WTC11 (cell line): ENCODE results near the gene TMEM108.

Experiments
- CREM ChIP-seq: sonication (generic); formaldehyde crosslinking; IDR thresholded peaks from 2 replicates; pipeline ENCODE4 v1.8.1; 2022; ENCODE audit warnings: mild to moderate bottlenecking, missing genetic modification reagents, moderate library complexity
- JUN ChIP-seq: sonication (generic); formaldehyde crosslinking; IDR thresholded peaks from 2 replicates; pipeline ENCODE4 v1.8.0; 2023; ENCODE audit warnings: mild to moderate bottlenecking, missing genetic modification reagents
- KAT7 ChIP-seq: sonication (generic); formaldehyde crosslinking; IDR thresholded peaks from 2 replicates; pipeline ENCODE4 v1.8.1; 2023; ENCODE audit warnings: missing genetic modification reagents, mild to moderate bottlenecking, borderline replicate concordance
- NFYB ChIP-seq: sonication (generic); formaldehyde crosslinking; conservative IDR thresholded peaks from 2 replicates; pipeline ENCODE4 v1.8.0; 2022; ENCODE audit warnings: low read depth, missing genetic modification reagents
- NR2C2 ChIP-seq: sonication (generic); formaldehyde crosslinking; IDR thresholded peaks from 2 replicates; pipeline ENCODE4 v1.8.0; 2022; ENCODE audit warnings: mild to moderate bottlenecking, missing genetic modification reagents
- SP1 ChIP-seq: sonication (generic); formaldehyde crosslinking; conservative IDR thresholded peaks from 2 replicates; pipeline ENCODE4 v1.8.1; 2022; ENCODE audit warnings: missing genetic modification reagents
- ZNF138 ChIP-seq: sonication (generic); formaldehyde crosslinking; conservative IDR thresholded peaks from 2 replicates; pipeline ENCODE4 v1.8.1; 2022; ENCODE audit warnings: mild to moderate bottlenecking, moderate library complexity, missing genetic modification reagents
- ZNF317 ChIP-seq: sonication (generic); formaldehyde crosslinking; IDR thresholded peaks from 2 replicates; pipeline ENCODE4 v1.8.1; 2023; ENCODE audit warnings: low read depth, mild to moderate bottlenecking, moderate library complexity, missing genetic modification reagents, borderline replicate concordance
- TF ChIP-seq, protein P1 (sequence below): fragments of 200-600 bp; IDR thresholded peaks from 2 replicates; pipeline ENCODE4 v1.8.0; 2022; ENCODE audit warnings: antibody characterized with exemption
- TF ChIP-seq, protein P2 (sequence below): sonication (generic); formaldehyde crosslinking; IDR thresholded peaks from 2 replicates; pipeline ENCODE4 v1.8.1; 2022; ENCODE audit warnings: low read depth, missing genetic modification reagents, borderline replicate concordance

DNA sequence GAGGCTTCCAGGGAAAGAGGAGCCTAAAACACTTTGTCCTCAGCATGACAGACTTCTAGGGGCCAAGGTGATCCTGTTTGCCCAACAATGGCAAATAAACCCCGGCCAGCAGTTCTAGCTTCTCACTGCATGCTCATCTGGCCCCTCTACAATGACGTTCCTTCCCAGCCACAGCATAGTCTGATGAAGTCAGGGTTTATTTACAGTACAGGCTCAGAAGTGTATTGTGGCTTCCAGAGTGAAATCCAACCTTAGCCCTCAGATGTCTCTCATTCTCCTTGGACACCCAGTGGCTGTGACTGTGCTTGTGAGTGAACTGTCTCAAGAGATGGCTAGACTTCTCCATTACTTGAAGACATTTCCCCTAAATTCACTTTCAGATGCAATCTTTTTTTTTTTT, 402.5 kb downstream of the TMEM108 start:
- no peak for TF ChIP-seq SP1 (CRISPR knock-in tag)
- TF ChIP-seq, protein P1, sequence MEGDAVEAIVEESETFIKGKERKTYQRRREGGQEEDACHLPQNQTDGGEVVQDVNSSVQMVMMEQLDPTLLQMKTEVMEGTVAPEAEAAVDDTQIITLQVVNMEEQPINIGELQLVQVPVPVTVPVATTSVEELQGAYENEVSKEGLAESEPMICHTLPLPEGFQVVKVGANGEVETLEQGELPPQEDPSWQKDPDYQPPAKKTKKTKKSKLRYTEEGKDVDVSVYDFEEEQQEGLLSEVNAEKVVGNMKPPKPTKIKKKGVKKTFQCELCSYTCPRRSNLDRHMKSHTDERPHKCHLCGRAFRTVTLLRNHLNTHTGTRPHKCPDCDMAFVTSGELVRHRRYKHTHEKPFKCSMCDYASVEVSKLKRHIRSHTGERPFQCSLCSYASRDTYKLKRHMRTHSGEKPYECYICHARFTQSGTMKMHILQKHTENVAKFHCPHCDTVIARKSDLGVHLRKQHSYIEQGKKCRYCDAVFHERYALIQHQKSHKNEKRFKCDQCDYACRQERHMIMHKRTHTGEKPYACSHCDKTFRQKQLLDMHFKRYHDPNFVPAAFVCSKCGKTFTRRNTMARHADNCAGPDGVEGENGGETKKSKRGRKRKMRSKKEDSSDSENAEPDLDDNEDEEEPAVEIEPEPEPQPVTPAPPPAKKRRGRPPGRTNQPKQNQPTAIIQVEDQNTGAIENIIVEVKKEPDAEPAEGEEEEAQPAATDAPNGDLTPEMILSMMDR, result no peak
- no peak for TF ChIP-seq KAT7 (CRISPR knock-in tag)
- no peak for TF ChIP-seq ZNF138
- TF ChIP-seq CREM (CRISPR knock-in tag), result no peak
- no peak for TF ChIP-seq NR2C2 (CRISPR knock-in tag)
- TF ChIP-seq, protein P2, sequence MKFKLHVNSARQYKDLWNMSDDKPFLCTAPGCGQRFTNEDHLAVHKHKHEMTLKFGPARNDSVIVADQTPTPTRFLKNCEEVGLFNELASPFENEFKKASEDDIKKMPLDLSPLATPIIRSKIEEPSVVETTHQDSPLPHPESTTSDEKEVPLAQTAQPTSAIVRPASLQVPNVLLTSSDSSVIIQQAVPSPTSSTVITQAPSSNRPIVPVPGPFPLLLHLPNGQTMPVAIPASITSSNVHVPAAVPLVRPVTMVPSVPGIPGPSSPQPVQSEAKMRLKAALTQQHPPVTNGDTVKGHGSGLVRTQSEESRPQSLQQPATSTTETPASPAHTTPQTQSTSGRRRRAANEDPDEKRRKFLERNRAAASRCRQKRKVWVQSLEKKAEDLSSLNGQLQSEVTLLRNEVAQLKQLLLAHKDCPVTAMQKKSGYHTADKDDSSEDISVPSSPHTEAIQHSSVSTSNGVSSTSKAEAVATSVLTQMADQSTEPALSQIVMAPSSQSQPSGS (CRISPR knock-in tag), result no peak
- no peak for TF ChIP-seq NFYB (CRISPR knock-in tag)
- TF ChIP-seq JUN (CRISPR knock-in tag), result no peak
- TF ChIP-seq ZNF317 (CRISPR knock-in tag), result no peak
